Muscle of arm (tissue), 12 donors: ENCODE data around the gene LYPD5. TPM values are rescaled to one million over a fixed set of nuclear protein-coding genes. Genes with fewer than 3 reads are reported as not detected.
"Not testable (repeated sequence)": the region's sequence is repeated elsewhere in the genome, so short reads cannot be mapped to it uniquely, and the experiment has no call there.

ENCODE experiments used
- DNase-seq: peaks from one replicate; pipeline ENCODE4 v3.0.0-alpha.2; 2013
- polyA plus RNA-seq, 12 donors: library from polyadenylated mRNA; unstranded; fragments of 120-200 nt; gene quantifications; one replicate each; pipeline ENCODE4 v1.2.1, GENCODE V29; 2013; ENCODE audit not compliant: insufficient read length in 12 of 12

The LYPD5 gene
- polyA plus RNA-seq, 12 donors: 0.34 to 1.6 (median 0.60) TPM; not detected in 2

DNA sequence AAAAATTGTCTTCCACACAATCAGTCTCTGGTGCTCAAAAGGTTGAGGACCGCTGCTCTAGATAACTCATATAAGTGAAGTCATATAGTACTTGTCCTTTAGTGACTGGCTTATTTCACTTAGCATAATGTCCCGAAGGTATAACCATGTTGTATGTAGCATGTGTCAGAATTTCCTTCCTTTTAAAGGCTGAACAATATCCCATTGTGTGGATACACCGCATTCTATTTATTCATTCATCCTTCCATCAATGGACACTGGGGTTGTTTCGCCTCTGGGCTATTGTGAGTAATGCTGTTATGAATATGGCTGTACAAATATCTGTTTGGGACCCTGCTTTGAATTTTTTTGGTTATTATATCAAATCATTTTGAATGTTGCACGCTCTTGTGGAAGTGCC is 4.6 kb upstream of the LYPD5 start:
- DNase-seq: no peak

DNA sequence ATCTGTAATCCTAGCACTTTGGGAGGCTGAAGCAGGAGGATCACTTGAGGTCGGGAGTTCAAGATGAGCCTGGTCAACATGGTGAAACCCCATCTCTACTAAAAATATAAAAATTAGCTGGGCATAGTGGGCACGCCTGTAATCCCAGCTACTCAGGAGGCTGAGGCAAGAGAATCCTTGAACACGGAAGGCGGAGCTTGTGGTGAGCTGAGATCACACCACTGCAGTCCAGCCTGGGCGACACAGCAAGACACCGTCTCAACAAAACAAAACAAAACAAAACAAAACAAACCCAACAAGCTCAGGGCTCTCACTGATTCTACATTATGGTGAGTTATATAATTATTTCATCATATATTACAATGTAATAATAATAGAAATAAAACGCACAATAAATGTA is 4.2 kb upstream of the LYPD5 start:
- not testable (repeated sequence) for DNase-seq

DNA sequence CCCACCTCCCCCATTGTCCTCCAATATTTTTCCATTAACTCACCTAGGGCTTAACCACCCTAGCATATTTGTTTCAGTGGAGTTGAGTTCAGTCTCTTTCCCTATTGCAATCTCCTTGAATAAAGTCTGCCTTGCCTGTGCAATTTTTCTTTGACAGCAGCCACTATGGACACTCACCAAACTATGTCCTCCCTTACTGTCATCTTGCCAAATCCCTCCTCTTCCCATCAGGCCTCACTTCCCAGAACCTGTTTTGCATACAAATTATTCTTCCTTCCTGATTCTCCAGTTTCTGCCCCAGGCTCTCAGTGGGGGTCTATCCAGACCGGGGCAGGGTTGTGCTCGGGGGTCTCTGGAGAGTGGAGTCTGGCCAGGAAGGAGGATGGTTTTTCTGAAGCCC is 2.2 kb upstream of the LYPD5 start:
- DNase-seq: no peak

DNA sequence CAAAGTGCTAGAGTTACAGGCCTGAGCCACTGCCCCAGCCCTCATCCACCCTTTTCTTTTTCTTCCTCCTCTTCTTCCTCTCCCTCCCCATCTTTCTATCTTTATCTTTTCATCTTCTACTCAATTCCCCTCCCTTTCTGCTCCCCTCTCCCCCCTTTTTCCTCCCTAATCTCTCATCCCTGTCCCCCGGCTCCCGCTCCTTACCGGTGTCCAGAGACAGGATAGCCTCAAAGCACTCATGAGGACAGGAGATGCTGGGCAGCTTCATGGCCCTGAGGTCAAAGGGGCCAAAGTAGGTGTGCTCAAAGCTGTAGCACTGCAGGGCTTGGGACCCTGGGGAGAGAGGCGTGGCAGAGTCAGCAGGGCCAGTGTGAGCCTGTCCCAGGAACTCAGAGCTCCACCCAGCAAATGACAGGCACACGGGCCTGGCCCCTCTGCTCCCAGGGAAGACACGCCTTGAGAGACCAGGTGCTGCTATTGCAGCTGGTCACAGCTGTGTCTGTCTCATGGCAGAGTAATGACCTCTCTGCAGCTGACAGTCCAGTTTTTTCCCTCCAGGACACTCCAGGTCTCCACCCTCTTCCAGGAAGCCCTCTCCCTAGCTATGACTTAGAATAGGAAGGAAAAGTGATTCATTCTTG is 2.6 kb downstream of the LYPD5 start:
- DNase-seq: no peak

DNA sequence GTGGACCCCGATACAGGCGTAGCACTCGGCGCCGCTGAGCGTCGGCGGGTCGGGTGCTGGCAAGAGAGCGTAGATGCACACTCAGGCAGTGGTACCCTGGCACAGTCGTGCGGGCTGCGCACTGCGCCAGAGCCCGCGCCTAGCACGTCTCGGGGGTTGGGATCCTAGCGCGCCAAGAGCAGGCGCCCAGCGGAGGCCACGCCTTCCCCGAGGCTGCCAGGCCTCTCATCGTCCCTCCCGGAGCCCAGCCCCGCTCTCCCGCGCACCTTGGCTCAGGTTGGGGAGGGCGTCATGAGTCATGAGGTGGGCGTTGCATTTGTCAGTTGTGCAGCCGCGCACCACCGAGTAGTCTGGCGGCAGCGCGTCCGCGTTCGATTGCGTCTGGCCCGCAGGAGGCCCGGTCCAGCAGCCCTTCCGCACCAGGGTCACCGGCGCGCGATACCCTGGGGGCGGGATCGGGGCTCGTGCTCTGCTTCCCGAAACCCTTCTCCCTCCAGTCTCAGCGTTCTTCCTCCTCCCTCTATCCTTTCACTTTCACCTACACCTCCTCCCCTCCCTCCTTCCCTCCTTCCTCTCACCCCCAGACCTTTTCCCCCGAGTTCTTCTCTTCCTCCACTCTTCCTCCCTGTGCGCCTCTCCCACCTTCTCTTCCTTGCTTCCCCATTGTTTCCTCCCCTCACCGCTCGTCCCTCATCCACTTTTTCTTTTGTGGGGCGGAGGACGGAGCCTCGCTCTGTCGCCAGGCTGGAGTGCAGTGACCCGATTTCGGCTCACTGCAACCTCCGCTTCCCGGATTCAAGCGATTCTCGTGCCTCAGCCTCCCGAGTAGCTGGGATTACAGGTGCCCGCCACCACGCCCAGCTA is 3.5 kb downstream of the LYPD5 start:
- no peak for DNase-seq

DNA sequence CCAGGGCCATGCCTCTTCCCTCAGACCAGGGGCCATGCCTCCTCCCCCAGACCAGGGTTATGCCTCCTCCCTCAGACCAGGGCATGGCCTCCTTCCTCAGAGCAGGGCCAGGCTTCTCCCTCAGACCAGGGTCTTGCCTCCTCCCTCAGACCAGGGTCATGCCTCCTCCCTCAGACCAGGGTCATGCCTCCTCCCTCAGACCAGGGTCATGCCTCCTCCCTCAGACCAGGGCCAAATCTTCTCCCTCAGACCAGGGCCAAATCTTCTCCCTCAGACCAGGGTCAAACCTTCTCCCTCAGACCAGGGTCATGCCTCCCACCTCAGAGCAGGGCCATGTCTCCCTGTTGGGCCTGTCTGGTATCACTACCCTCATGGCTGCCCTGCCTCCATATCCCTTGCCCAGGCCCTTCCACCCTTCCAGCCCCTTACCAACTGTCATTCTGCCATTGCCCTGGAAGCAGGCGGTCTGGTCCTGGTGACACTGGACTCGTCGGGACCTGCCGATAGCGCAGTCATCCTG is 4.2 kb downstream of the LYPD5 start:
- DNase-seq: no peak

DNA sequence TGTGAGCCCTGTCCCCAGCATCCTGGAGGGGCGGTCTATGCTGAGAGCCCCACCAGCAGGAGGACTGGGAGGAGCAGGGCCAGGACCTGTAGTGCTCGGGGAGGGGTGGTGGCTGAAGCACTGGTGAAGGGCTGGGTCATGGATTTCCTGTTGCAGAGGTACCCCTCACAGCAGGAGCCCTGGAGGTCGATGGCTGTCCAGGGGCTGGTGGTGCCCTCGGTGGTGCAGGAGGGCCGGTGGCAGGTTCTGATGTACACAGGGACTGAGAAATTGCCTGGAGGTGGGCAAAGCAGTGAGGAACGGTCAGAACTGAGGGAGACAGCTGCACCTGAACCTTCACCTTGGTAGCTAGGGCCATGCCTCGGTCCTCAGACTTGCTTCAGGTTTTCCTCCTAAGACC is 4.7 kb downstream of the LYPD5 start:
- no peak for DNase-seq

DNA sequence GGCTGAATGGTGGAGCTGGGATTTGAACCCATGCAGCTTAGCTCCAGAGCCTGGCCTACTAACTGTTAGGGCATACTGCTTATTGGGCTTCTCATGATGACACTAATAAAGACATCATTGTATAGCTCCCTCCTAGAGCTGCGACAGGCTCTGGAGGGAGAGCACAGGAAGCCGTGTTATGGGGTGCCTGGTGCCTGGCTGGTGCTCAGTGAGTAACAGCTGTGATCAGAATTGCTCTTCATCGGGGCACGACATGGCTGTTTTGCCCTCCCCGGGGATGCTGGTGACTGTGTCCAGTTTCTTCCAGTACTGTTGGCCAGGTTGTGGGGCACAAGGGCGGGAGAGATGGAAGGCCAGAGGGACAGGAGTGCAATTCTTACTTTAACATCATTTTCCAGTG is 5.1 kb downstream of the LYPD5 start:
- DNase-seq: no peak

DNA sequence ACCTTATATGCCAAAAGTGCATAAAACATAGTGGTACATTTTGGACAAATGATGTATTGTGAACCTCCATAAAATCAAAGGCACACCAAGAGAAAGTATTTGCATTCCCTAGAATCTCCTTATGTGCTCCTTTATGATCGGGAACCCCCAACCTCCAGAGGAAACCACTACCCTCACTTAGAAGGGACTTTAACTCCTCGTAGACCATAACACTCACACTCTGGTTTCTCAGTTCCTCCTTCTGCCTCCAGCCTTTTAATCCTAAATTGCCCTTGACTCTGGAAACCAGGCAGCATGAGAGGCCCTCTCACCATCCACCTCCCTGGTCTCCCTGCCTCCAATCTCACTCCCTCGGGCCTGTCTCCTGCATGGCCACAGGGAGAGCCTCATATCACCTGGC is 11.7 kb downstream of the LYPD5 start:
- DNase-seq: no peak

DNA sequence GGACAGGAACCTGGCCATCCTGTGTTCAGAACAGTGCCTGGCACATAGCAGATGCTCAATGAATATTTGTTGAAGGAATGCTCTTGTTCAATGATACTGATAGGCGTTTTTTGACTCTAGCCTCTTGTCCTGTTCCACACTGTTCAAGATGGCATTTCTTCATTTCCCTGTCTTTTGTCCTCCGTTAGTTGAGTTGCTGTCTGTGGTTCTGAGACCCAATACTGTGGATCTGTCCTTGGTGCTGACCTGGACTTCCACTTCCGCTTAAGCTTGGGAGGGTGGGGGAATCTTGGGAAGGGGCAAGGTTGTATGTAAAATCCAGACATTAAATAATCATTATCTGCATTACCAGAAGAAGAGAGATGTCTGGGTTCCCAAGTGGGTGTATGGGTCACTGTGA is 13.2 kb downstream of the LYPD5 start:
- DNase-seq: no peak

DNA sequence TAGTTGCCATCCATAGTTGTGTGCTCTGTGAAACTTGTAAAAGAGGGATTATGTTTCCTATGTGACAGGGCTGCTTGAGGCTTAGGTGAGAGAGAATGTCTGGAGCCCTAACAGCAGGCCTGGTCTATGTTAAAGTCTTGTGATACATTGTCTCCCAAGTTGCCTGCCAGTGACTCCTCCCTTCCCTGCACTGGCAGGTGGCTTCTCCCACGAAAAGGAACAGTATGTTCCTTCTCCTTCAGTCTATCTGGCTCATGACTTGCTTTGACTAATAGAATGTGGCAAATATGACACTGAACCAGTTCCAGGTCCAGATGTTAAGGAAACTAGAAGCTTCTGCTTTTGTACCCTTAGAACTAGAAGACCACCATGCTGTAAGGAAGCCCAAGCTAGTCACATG is 15.6 kb downstream of the LYPD5 start:
- no peak for DNase-seq

DNA sequence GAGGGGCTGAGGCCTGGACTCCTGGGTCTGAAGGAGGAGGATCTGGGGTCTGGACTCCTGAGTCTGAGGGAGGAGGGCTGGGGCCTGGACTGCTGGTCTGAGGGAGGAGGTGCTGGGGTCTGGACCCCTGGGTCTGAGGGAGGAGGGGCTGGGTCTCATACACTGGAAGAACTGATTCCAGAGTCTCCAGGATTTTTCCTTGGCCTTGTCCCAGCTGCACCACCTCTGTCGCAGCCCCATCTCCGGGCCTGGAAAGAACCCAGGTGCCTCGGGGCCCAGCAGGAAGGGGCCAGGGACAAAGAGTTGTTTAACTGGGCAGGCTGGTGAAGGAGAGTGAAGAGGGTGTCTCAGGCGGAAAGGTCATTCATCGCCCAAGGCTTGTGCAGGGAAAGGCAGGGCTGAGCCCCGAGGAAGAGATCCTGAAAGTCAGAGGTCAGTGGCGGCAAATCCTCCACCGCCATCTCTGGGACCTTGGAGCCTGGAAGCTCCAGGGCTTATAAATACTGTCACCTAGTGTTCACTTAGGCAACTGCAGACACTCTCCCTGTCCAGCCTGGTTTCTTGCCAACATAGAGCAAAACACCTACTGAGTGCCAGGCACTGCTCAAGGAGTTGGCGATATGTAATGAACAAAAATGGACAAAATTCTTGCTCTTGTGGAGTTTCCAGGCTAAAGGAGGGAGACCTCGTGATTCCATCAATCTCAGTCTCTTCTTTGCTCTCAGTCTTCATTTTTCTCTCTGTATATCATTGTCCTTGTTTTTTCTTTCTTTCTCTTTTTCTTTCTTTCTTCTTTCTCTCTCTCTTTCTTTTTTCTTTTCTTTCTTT is 17.1 kb downstream of the LYPD5 start:
- DNase-seq: peak; percentile 61

DNA sequence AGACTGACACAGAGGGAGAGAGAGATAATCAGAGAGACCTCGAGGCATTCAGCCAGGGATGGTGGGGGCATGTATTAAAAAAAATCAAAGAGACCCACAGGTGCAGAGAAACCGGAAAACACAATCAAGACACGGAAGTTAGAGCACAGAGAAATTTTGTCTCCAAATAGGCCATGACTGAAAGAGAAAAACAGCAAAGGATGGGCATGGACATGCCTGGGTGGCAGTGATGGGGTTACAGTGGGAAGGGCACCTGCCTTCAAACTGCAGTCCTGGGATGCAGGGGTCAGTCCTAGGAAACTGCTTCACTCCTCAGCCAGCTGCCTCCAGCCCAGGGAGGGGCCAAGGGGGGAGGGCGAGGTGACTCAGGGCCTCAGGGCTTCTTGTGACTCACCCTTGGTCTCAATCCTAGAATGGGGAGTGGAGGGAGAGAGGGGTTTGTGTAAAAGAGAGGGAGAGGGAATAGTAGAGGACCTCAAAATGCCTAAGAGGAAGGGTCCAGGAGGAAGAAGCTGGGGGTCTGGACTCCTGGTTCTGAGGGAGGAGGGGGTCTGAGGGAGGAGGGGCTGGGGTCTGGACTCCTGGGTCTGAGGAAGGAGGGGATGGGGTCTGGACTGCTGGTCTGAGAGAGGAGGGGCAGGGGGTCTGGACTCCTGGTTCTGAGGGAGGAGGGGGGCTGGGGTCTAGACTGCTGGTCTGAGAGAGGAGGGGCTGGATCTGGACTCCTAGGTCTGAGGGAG is 17.8 kb downstream of the LYPD5 start:
- DNase-seq: no peak

DNA sequence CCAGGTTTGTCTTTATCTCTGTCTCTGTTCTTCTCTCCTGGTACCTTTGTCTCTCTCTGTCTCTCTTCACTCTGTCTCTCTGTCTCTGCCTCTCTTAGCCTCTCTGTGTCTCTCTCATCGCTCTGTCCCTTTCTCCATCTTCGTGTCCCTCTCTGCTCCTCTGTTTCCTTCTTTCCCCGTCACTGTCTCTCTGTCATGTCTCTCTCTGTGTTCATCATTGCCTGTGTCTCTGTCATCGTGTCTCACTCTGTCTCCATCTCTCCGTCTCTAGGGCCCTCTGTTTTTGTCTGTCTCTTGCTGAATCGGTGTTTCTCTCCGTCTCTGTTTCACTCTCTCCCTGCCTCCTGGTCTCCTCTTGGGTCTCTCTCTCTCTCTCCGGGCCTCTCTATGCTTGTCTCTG is 18.6 kb downstream of the LYPD5 start:
- no peak for DNase-seq

DNA sequence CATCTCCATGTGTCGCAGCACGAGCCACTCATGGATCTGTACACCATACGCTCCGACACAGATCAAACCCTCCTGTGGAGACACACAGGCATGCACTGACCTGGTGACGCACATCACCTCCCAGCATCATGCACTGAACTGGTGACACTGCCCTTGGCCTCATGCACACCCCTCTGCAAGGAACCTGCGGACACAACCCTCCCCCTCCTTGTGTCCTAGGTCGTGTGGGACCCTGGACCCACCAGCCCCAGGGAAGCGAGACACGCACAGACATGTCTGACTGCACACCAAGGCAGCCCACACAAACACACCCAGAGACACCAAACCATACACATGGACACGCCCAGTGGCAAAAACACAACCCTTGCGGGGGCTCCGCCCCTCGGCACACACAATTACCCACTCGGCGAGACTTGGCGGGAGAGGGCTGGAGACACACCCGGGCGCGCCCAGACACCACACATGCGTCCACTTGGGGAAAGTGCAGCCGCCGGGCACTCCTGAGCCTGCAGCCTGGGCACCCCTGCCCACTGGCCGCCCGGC is 19.5 kb downstream of the LYPD5 start:
- DNase-seq: no peak

DNA sequence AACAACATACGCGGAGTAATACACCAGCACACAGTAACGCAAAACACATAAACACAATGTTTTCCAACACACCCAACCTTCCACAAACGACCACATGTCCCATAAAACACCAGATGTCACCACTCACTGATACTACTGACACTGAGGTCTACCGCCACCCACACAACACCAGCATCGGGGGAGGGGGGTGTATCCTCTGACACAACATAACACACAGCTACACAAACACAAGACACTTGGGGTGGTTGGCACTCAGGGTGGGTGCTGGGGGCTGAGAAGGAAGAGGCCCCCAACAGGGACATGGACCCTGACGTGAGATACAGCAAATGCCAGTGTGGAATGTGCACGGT is 20.0 kb downstream of the LYPD5 start:
- DNase-seq: no peak

DNA sequence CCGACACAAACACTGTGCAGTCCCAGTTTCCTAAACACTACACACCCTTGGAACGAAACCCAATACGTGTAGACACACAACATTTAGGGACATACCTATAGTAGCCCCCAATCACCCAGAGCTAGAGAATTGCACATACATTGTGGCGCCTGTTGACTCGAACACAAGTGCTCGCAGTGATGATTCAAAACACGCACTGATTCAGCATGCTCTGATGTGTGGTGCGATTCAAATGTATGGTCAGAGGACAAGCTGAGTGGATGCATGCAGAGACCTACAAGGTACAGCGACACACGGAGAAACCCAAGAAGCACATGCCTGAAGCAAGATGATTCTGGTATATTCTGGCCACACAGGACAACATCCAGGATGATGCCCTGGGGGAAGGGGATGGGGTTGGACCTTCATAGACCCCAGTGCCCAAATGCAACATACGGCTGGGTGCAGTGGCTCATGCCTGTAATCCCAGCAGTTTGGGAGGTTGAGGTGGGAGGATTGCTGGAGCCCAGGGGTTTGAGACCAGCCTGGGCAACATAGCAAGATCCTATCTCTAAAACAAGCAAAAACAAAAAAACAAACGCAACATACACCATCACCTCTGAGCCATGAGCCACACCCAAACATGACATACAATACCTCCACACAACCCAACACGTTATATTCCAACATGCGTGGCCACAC is 20.5 kb downstream of the LYPD5 start:
- DNase-seq: no peak

DNA sequence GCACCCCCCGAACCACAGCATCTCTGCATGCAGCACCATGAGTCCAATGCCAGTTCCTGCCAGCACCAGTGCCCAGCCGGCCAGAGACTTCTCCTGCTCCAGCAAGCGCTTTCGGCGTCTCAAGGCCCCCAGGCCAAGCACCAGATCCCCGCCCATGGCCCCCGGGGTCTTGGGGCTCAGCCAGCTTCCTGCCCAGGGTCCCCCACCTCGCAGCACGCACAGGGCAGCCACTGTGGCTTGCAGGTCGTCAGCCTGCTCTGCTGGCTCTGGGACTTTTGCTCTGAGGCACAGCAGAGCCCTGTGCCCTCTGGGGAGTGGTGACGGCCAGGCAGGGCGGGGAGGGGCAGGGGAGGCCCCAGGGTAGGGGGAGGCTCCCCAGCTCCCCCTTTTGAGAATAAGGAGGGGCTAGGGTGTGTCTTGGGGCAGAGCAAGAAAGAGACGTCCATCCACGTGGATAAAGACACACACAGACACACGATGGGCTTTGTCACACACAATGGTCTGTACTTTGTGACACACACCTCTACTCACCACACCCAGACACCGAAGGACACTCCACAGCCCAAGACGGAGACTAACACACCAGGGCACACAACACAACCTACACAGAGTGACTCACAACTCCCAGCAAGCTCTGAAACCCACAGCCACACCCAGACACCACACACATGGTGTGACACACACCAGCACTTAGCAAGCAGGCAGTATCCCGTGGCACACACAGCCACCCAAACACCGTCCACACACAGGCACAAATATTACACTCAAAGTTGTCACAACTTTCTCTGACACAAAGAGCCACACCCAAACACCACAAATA is 21.3 kb downstream of the LYPD5 start, which contains the start of gene KCNN4:
TSS of gene KCNN4 (minus strand) at position 268 of the 820 bp plus-strand sequence. CDS start at position 156, 112 bp downstream.
- no peak for DNase-seq

DNA sequence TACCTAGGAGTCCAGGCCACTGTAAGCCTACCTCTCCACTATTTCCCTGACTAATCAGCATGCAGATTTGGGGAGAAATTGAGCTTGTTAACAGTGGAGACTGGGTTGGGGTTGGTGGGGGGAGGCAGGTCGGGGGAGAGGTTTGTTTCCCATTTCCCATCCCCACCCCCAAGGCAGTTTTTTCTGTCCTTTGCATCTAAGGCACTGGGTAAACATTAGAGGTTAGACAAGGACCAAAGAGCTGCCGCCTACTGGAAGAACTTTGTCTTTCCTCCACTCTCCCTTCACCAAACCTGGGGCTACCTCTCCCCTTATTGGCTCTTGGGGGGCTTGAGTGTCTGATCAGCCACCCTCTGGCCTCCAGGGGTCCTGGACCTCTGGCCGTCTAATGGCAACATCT is 22.4 kb downstream of the LYPD5 start:
- DNase-seq: no peak
